IPS-15b (cell line): ENCODE measurements around the gene FCAR.
"Not testable (repeated sequence)": the region's sequence is repeated elsewhere in the genome, so short reads cannot be mapped to it uniquely, and the experiment has no call there.

Experiments
- H3K27me3 ChIP-seq: one replicate; pipeline ENCODE4 v1.6.1; 2013; ENCODE audit warnings: low read length; ENCODE audit not compliant: control insufficient read depth, insufficient read depth
- H3K36me3 ChIP-seq: one replicate; pipeline ENCODE4 v1.6.1; 2013; ENCODE audit warnings: low read length; ENCODE audit not compliant: control insufficient read depth, insufficient read depth
- H3K4me1 ChIP-seq: one replicate; pipeline ENCODE4 v1.6.1; 2013; ENCODE audit warnings: mild to moderate bottlenecking, low read length; ENCODE audit not compliant: control insufficient read depth, insufficient read depth
- H3K4me3 ChIP-seq: one replicate; pipeline ENCODE4 v1.5.1; 2013; ENCODE audit warnings: low read depth, low read length
- H3K9ac ChIP-seq: one replicate; pipeline ENCODE4 v1.6.1; 2013; ENCODE audit warnings: low read depth, mild to moderate bottlenecking, low read length
- H3K9me3 ChIP-seq: one replicate; pipeline ENCODE4 v1.6.1; 2013; ENCODE audit warnings: mild to moderate bottlenecking, low read length; ENCODE audit not compliant: control insufficient read depth, insufficient read depth

Gene FCAR

DNA sequence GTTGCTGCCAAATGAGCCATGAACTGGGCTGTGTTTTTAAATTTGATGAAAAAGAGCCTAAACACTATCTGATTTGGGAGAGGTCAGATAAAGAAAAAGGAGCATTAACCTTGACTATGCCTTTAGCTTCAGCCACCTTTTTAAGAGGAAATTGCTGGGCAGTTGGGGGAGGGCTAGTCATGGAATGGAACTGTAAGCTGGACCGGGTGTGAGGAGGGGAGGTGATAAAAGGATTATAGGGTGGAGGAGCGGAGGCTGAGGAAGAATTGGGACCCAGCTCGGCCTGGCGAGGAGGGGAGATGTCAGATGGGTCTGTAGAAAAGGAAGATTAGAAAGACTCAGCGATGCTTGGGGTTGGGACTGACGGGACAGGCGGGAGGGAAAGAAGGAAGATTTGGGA, 24.6 kb downstream of the FCAR start:
- H3K4me1 ChIP-seq, H3K36me3 ChIP-seq, H3K9ac ChIP-seq, H3K27me3 ChIP-seq, H3K4me3 ChIP-seq, H3K9me3 ChIP-seq: not testable (repeated sequence)

GRCh38 chr19:54899646-54900045, 25.6 kb downstream of the FCAR start:
- not testable (repeated sequence) for H3K36me3 ChIP-seq, H3K4me3 ChIP-seq, H3K27me3 ChIP-seq, H3K9ac ChIP-seq, H3K9me3 ChIP-seq, H3K4me1 ChIP-seq

DNA sequence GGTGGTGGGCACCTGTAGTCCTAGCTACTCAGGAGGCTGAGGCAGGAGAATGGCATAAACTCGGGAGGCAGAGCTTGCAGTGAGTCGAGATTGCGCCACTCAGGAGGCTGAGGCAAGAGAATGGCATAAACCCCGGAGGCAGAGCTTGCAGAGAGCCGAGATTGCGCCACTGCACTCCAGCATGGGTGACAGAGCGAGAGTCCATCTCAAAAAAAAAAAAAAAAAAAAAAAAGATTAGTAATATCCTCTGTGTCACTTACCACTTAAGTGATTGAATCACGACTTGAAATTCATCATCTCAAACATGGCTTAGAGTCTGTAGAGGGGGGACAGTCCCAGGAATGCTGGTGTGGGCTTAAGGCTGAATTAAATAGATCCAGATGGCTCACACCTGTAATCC, 27.1 kb downstream of the FCAR start:
- H3K9ac ChIP-seq, H3K36me3 ChIP-seq, H3K4me3 ChIP-seq, H3K9me3 ChIP-seq, H3K4me1 ChIP-seq, H3K27me3 ChIP-seq: not testable (repeated sequence)

DNA sequence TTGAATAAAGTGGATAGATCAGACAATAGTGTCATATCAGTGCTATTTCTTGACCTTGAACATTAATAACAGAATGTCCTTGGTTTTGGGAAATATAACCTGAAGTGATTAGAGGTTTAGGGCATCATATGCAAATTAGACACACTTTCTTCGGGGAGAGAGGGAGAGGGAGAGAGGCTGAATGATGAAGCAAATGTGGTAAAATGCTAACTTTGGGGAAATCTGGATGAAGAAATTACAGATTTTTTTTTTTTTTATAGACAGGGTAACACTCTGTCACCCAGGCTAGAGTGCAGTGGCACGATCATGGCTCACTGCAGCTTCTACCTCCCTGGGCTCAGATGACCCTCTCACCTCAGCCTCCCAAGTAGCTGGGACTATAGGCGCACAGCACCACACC, 28.0 kb downstream of the FCAR start:
- H3K9me3 ChIP-seq: no peaks in the 10 kb centered on the region

DNA sequence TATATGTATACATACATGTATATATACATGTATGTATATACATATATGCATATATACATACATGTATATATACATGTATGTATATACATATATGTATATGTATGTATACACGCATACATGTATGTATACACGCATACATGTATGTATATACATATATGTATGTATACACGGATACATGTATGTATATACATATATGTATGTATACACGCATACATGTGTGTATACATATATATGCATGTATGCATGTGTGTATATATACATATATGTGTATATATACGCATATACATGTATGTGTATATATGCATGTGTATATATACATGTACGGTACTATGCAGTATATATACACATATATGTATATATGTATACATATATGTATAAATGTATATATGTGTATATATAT, 29.3 kb downstream of the FCAR start:
- no peaks in the 10 kb centered on the region for H3K36me3 ChIP-seq
- peaks cover 9% of the 10 kb centered on the region for H3K4me1 ChIP-seq
- H3K27me3 ChIP-seq: no peaks in the 10 kb centered on the region
- no peaks in the 10 kb centered on the region for H3K9me3 ChIP-seq
- no peak overlapping the region for H3K4me3 ChIP-seq
- H3K9ac ChIP-seq: no peak overlapping the region

More for the DNA sequence above, 28.0 kb downstream of the FCAR start:
- H3K9ac ChIP-seq: no peak overlapping the region
- H3K27me3 ChIP-seq: no peaks in the 10 kb centered on the region
- no peaks in the 10 kb centered on the region for H3K36me3 ChIP-seq
- peaks cover 9% of the 10 kb centered on the region for H3K4me1 ChIP-seq
- no peak overlapping the region for H3K4me3 ChIP-seq

- H3K9me3 ChIP-seq, H3K36me3 ChIP-seq, H3K9ac ChIP-seq, H3K4me3 ChIP-seq, H3K4me1 ChIP-seq, H3K27me3 ChIP-seq: not testable (repeated sequence)
These were observed 30.2 kb downstream of the FCAR start for GRCh38 chr19:54904261-54904660.

DNA sequence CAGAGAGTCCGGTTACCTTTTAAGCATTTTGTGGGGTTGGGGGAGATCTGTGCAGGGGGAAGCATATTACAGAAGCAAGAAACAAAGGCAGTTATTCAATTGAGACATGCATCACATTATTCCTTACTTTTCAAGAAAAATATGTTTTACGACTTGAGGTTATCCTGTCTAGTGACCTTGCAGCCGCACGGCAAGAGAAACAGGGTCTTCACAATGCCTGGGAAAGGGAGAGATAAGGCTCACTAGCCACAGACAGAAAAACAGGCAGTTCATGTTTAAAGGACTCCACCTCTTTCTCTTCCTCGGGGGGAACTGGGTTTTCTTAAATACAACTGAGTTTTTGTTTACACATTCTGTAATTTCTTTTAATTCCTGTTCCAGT, 31.4 kb downstream of the FCAR start:
- Histone ChIP-seq H3K27me3 (no peaks in the 10 kb centered on the region), H3K36me3 (no peaks in the 10 kb centered on the region), H3K9ac (no peak overlapping the region), H3K4me3 (no peak overlapping the region), H3K4me1 (peaks cover 9% of the 10 kb centered on the region), H3K9me3 (no peaks in the 10 kb centered on the region)

DNA sequence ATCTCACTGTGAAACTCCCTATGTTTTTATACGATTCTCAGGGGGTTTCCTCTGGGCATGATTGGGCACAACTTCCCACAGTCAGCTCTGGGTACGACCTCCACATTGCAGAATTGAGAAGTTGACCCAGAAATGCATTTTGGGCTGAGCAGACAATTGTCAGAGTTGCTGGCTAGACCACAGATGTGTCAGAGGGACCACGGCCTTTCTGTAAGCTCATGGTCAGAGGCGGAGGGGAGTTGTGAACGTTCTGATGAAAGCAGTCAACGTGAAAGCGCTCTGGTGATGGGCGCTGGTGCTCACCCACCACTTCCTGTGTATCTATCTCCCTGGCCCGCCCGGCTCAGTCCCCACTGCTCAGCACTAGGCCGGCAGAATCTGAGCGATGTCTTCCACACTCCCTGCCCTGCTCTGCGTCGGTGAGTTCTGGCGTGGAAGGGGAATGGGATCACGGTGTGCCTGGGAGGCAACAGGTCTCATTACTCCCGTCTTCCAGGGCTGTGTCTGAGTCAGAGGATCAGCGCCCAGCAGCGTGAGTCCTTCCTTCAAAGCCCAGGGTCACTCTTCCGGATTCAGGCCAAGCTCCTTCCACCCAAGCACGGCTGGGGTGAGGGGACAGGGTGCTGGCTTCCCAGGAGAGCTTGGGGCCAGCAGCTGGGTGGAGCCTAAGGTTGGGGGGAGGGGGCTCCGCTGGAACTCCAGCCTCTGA, 31.9 kb downstream of the FCAR start, which contains the start of gene NCR1:
NCR1 (plus strand) TSS at position 346 of the 709 bp plus-strand sequence; CDS start at position 386, 40 bp downstream.
- Histone ChIP-seq H3K36me3 (no peaks in the 10 kb centered on the region), H3K4me3 (peak within 1 kb of the TSS; percentile 1), H3K9me3 (no peaks in the 10 kb centered on the region), H3K9ac (peak within 1 kb of the TSS; percentile 42), H3K27me3 (no peaks in the 10 kb centered on the region), H3K4me1 (peaks cover 9% of the 10 kb centered on the region)

DNA sequence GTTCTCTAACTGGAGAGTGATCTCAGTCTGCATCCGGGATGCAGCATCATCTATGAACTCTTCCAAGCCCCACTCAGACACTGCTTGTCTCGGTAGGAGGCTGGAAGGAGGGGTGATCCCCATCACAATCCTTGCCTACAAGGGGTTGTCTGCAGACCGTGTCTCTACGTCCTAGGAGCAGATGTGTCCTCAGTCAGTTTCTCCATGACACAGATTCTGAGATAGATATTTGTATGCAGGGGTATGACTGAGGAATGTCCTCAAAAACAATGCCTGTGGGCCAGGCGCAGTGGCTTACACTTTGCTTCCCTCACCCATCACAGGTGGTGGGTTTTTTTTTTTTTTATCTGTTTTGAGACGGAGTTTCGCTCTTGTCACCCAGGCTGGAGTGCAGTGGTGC, 32.8 kb downstream of the FCAR start:
- Histone ChIP-seq H3K9ac (no peak overlapping the region), H3K4me3 (no peak overlapping the region), H3K9me3 (no peaks in the 10 kb centered on the region), H3K4me1 (peaks cover 9% of the 10 kb centered on the region), H3K27me3 (no peaks in the 10 kb centered on the region), H3K36me3 (no peaks in the 10 kb centered on the region)

DNA sequence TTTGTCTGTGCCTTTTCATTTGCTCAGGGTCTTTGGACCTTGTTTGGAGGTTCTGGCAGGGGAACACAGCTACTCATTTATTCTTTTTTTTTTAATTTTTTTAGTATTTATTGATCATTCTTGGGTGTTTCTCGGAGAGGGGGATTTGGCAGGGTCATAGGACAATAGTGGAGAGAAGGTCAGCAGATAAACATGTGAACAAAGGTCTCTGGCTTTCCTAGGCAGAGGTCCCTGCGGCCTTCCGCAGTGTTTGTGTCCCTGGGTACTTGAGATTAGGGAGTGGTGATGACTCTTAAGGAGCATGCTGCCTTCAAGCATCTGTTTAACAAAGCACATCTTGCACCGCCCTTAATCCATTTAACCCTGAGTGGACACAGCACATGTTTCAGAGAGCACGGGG, 33.9 kb downstream of the FCAR start:
- not testable (repeated sequence) for H3K36me3 ChIP-seq, H3K9me3 ChIP-seq, H3K9ac ChIP-seq, H3K4me1 ChIP-seq, H3K4me3 ChIP-seq, H3K27me3 ChIP-seq

DNA sequence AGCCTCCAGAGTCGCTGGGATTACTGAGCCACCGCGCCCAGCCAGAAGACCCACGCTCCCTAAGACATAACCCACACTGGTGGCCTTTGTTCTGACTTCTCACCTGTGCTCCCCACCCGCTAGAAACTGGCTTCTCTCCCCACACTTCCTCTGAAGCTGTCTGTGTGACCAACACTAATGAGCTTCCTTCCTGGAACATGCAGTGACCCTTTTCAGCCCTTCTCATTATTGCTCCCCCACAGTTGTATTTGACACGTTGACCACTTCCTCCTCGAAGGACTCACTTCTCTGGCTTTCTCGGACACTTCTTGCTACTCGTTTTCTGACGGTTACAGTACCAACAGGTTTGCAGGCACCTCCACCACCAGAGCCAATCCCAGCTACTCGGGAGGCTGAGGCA, 42.8 kb downstream of the FCAR start:
- Histone ChIP-seq H3K36me3 (no peaks in the 10 kb centered on the region), H3K9ac (no peak overlapping the region), H3K27me3 (no peaks in the 10 kb centered on the region), H3K4me3 (no peak overlapping the region), H3K9me3 (no peaks in the 10 kb centered on the region), H3K4me1 (no peaks in the 10 kb centered on the region)

DNA sequence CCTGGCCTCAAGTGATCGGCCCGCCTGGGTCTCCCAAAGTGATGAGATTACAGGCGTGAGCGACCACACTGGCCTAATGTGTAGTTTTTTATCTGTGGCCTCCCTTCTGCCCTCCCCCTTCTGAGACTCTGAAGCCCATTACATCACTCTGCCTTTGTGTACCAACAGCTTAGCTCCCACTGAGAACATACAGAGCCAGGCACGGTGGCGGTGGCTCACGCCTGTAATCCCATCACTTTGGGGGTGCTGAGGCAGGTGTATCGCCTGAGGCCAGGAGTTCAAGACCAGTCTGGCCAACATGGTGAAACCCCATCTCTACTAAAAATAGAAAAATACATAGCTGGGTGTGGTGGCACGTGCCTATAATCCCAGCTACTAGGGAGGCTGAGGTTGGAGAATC, 44.5 kb downstream of the FCAR start:
- no peak overlapping the region for H3K4me3 ChIP-seq
- H3K27me3 ChIP-seq: no peaks in the 10 kb centered on the region
- no peaks in the 10 kb centered on the region for H3K36me3 ChIP-seq
- H3K9ac ChIP-seq: no peak overlapping the region
- H3K9me3 ChIP-seq: no peaks in the 10 kb centered on the region
- no peaks in the 10 kb centered on the region for H3K4me1 ChIP-seq
